ENCODE data around the gene NLE1.

The NLE1 gene

GRCh38 chr17:35163886-35164285 is 21.8 kb upstream of the NLE1 start:
- no peak overlapping the region for H3K4me3 ChIP-seq (replicated peaks in 1 of 2; ENCODE audit: low read depth in 2 of 2, low read length in 2 of 2)
- DNase-seq (ENCODE audit: low read depth in 2 of 2): no peak
- TF ChIP-seq, protein P1, sequence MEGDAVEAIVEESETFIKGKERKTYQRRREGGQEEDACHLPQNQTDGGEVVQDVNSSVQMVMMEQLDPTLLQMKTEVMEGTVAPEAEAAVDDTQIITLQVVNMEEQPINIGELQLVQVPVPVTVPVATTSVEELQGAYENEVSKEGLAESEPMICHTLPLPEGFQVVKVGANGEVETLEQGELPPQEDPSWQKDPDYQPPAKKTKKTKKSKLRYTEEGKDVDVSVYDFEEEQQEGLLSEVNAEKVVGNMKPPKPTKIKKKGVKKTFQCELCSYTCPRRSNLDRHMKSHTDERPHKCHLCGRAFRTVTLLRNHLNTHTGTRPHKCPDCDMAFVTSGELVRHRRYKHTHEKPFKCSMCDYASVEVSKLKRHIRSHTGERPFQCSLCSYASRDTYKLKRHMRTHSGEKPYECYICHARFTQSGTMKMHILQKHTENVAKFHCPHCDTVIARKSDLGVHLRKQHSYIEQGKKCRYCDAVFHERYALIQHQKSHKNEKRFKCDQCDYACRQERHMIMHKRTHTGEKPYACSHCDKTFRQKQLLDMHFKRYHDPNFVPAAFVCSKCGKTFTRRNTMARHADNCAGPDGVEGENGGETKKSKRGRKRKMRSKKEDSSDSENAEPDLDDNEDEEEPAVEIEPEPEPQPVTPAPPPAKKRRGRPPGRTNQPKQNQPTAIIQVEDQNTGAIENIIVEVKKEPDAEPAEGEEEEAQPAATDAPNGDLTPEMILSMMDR (IDR thresholded peaks at IDR 0.05; ENCODE audit: low read depth, low read length): no peak

- no peak overlapping the region for H3K4me3 ChIP-seq (replicated peaks in 1 of 2; ENCODE audit: low read depth in 2 of 2, low read length in 2 of 2)
- no peak for DNase-seq (ENCODE audit: low read depth in 2 of 2)
- TF ChIP-seq, protein P1 (IDR thresholded peaks at IDR 0.05; ENCODE audit: low read depth, low read length): no peak
Measured at GRCh38 chr17:35162755-35163154, 20.7 kb upstream of the NLE1 start.

GRCh38 chr17:35161281-35161761 is 19.2 kb upstream of the NLE1 start:
- DNase-seq (ENCODE audit: low read depth in 2 of 2): peak in 1 of 2 donors; percentile 11
- TF ChIP-seq, protein P1 (IDR thresholded peaks at IDR 0.05; ENCODE audit: low read depth, low read length): no peak
- no peak overlapping the region for H3K4me3 ChIP-seq (replicated peaks in 1 of 2; ENCODE audit: low read depth in 2 of 2, low read length in 2 of 2)

- TF ChIP-seq, protein P1 (IDR thresholded peaks at IDR 0.05; ENCODE audit: low read depth, low read length): no peak
- H3K4me3 ChIP-seq (replicated peaks in 1 of 2; ENCODE audit: low read depth in 2 of 2, low read length in 2 of 2): no peak overlapping the region
- DNase-seq (ENCODE audit: low read depth in 2 of 2): no peak
Measured at GRCh38 chr17:35160354-35161201, 18.5 kb upstream of the NLE1 start.

- no peak overlapping the region for H3K4me3 ChIP-seq (replicated peaks in 1 of 2; ENCODE audit: low read depth in 2 of 2, low read length in 2 of 2)
- TF ChIP-seq, protein P1 (IDR thresholded peaks at IDR 0.05; ENCODE audit: low read depth, low read length): no peak
- no peak for DNase-seq (ENCODE audit: low read depth in 2 of 2)
Measured at GRCh38 chr17:35159940-35160339, 17.8 kb upstream of the NLE1 start.

GRCh38 chr17:35155246-35155645 is 13.1 kb upstream of the NLE1 start:
- TF ChIP-seq, protein P1 (IDR thresholded peaks at IDR 0.05; ENCODE audit: low read depth, low read length): no peak
- H3K4me3 ChIP-seq (replicated peaks in 1 of 2; ENCODE audit: low read depth in 2 of 2, low read length in 2 of 2): no peak overlapping the region

More at GRCh38 chr17:35155246-35155645, 13.1 kb upstream of the NLE1 start:
- DNase-seq (ENCODE audit: low read depth in 2 of 2): no peak
